ENCODE measurements around the gene COMMD7. TPM values are rescaled to one million over a fixed set of nuclear protein-coding genes. Genes with fewer than 3 reads are reported as not detected.

COMMD7 gene
- total and polyA plus RNA-seq, 2 of the 4 experiments (the other 2 are of a cell fraction), result 51.8 to 67.5 TPM

DNA sequence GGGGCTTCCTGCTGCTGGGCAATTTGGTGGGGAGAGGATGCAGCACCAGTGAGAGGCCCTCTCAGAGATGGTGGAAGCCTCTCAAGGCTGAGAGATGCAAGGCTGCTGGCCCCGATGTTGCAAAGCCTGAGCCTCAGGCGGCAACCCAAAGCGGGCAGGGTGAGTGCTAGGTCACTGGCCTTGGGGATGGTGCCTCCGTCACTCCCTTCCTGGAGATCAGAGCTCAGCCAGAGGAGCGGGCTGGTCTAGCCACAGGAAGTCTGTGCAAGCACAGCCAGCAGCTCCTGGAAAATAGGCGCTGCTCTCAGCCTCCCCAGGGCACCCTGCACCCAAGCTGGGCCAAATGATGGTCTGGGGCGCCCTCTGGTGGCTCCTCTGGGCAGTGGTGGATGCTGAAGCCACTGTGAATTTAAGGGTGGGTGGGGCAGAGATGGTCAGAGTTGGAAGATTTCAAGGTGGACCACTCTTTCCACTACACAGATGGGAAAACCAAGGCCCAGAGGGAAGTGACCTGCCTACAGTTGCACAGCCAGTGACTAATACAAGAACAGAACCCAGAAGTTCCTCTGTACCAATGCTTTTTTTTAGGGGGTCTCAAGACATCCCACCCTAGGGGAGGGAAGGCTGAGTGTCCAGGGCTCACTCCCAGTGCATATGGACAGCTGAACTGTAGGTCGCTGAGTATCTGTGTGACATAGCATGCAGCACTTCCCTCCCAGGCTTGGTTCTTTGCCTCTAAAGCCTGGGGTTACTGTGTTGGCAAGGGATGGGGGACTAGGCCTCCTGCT lies 90.3 kb downstream of the COMMD7 start:
- no peak overlapping the region for H4K91ac ChIP-seq (ENCODE audit: insufficient read depth, low read depth, low read length)
- no peak overlapping the region for H2BK120ac ChIP-seq (ENCODE audit: low read depth, low read length)
- H3K14ac ChIP-seq (replicated peaks; ENCODE audit: low read depth, low read length), result no peak overlapping the region
- no peak overlapping the region for H3K4me3 ChIP-seq (ENCODE audit: insufficient read depth, low read depth, low read length)
- no peak overlapping the region for H2BK15ac ChIP-seq (ENCODE audit: low read depth, low read length)
- H3K56ac ChIP-seq (ENCODE audit: extremely low read depth, insufficient read depth, low read length), result no peak overlapping the region
- BruUV-seq (replicated peaks), result no TSS peak
- CTCF ChIA-PET, result interaction anchor here (0.6 to 2.2 kb wide), 11 partner anchors 9 to 138 kb away, joined by 3 to 28 read pairs (median 4); no protein-coding TSS in a partner anchor
- peak overlapping the region; percentile 7 for H2AK9ac ChIP-seq (replicated peaks; ENCODE audit: low read depth, low read length, poor library complexity)
- 13% methylated on average over 3 of the region's 8 CpGs; no CpG with 5 or more reads in 1 of the 2 experiments for WGBS, 2 experiments (ENCODE audit: extremely low coverage in 2 of 2, insufficient read length in 1 of 2)
- in situ Hi-C loops (cut with MboI; ENCODE audit: low sequenced_read_pairs), result loop anchor here (5.0 to 25.0 kb wide), 2 partner anchors 136 to 816 kb away; partner anchors contain the start of gene FOXS1
- POLR2A ChIA-PET (ENCODE audit: unreplicated experiment), result no interaction called here
- H2BK20ac ChIP-seq (ENCODE audit: low read depth, low read length), result no peak overlapping the region
- no peak overlapping the region; a peak in 1 of 4 replicates for H4K8ac ChIP-seq (ENCODE audit: low read depth in 2 of 2, low read length in 2 of 2)
- H3K36me3 ChIP-seq (ENCODE audit: control insufficient read depth, insufficient read depth, low read length), result no peaks in the 10 kb centered on the region
- H3K79me1 ChIP-seq (ENCODE audit: low read depth in 1 of 2, low read length in 2 of 2), result no peaks in the 10 kb centered on the region
- no peaks in the 10 kb centered on the region for H3K9me3 ChIP-seq (ENCODE audit: control insufficient read depth, insufficient read depth, low read length)
- DNase-seq (peak; percentile 66), ATAC-seq (ENCODE audit: low read depth) (peak; percentile 99)
- H3K27ac ChIP-seq (ENCODE audit: insufficient read depth, low read length), result no peak overlapping the region
- no peak overlapping the region for H3K4ac ChIP-seq (ENCODE audit: low read depth, low read length)
- H4K20me1 ChIP-seq (ENCODE audit: insufficient read depth, low read length), result peaks cover 4% of the 10 kb centered on the region; the same call in 1 of the 2 replicates
- no peak overlapping the region for H4K5ac ChIP-seq (ENCODE audit: low read depth, low read length)
- no peak overlapping the region for H3K18ac ChIP-seq (ENCODE audit: low read depth, low read length)
- H3K4me1 ChIP-seq (ENCODE audit: control insufficient read depth, insufficient read depth, low read length), result no peaks in the 10 kb centered on the region
- peaks cover 2% of the 10 kb centered on the region; the same call in 1 of the 2 replicates for H3K9me1 ChIP-seq (ENCODE audit: insufficient read depth, low read length)
- peak overlapping the region; percentile 85 for H2AFZ ChIP-seq (replicated peaks; ENCODE audit: low read length, poor library complexity)
- H3K4me2 ChIP-seq (ENCODE audit: low read depth, low read length), result no peak overlapping the region
- H3K9ac ChIP-seq (ENCODE audit: low read depth, low read length), result no peak overlapping the region
- no peak overlapping the region for H2BK5ac ChIP-seq (ENCODE audit: low read depth, low read length, poor library complexity, severe bottlenecking)
- dilution Hi-C loops (cut with HindIII; ENCODE audit: low sequenced_read_pairs, unreplicated experiment), result no loop called here
- intact Hi-C loops (cut with micrococcal nuclease), result loop anchor here (1.0 to 5.0 kb wide), 4 partner anchors 132 to 801 kb away; no protein-coding TSS in a partner anchor
- H2AK5ac ChIP-seq (ENCODE audit: low read depth, low read length), result no peak overlapping the region
- no peak overlapping the region for H3K23ac ChIP-seq (ENCODE audit: low read depth, low read length)
- H3K27me3 ChIP-seq (ENCODE audit: control insufficient read depth, insufficient read depth, low read length), result peaks cover 5% of the 10 kb centered on the region
- TF ChIP-seq, protein P1, sequence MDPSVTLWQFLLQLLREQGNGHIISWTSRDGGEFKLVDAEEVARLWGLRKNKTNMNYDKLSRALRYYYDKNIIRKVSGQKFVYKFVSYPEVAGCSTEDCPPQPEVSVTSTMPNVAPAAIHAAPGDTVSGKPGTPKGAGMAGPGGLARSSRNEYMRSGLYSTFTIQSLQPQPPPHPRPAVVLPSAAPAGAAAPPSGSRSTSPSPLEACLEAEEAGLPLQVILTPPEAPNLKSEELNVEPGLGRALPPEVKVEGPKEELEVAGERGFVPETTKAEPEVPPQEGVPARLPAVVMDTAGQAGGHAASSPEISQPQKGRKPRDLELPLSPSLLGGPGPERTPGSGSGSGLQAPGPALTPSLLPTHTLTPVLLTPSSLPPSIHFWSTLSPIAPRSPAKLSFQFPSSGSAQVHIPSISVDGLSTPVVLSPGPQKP (IDR thresholded peaks at IDR 0.05; ENCODE audit: borderline replicate concordance, low read depth, low read length), result no peak
- TF ChIP-seq MXI1 (IDR thresholded peaks at IDR 0.05; ENCODE audit: borderline replicate concordance, low read depth, low read length) (no peak), MAZ (IDR thresholded peaks at IDR 0.05; ENCODE audit: borderline replicate concordance, low read depth, low read length) (peak; percentile 81; the same call in 1 of the 2 replicates), FOS (IDR thresholded peaks at IDR 0.05; ENCODE audit: low read depth, low read length) (no peak), POLR2A (IDR thresholded peaks at IDR 0.05; ENCODE audit: low read depth, low read length) (peak; percentile 46; the same call in 1 of the 2 replicates), MAFK (IDR thresholded peaks at IDR 0.05; ENCODE audit: low read depth, low read length) (no peak), CEBPB (IDR thresholded peaks at IDR 0.05; ENCODE audit: low read depth, low read length) (no peak), RCOR1 (IDR thresholded peaks at IDR 0.05; ENCODE audit: insufficient replicate concordance, low read length) (no peak), SMC3 (IDR thresholded peaks at IDR 0.05; ENCODE audit: low read depth, low read length) (peak; percentile 100), RAD21 (IDR thresholded peaks at IDR 0.05; ENCODE audit: low read length) (peak; percentile 99), NFE2L2 (IDR thresholded peaks at IDR 0.05; ENCODE audit: low read depth, low read length) (no peak), CHD1 (IDR thresholded peaks at IDR 0.05; ENCODE audit: low read depth, low read length) (no peak)
- TF ChIP-seq, protein P2, sequence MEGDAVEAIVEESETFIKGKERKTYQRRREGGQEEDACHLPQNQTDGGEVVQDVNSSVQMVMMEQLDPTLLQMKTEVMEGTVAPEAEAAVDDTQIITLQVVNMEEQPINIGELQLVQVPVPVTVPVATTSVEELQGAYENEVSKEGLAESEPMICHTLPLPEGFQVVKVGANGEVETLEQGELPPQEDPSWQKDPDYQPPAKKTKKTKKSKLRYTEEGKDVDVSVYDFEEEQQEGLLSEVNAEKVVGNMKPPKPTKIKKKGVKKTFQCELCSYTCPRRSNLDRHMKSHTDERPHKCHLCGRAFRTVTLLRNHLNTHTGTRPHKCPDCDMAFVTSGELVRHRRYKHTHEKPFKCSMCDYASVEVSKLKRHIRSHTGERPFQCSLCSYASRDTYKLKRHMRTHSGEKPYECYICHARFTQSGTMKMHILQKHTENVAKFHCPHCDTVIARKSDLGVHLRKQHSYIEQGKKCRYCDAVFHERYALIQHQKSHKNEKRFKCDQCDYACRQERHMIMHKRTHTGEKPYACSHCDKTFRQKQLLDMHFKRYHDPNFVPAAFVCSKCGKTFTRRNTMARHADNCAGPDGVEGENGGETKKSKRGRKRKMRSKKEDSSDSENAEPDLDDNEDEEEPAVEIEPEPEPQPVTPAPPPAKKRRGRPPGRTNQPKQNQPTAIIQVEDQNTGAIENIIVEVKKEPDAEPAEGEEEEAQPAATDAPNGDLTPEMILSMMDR (conservative IDR thresholded peaks at IDR 0.05; ENCODE audit: low read depth, low read length), result peak; percentile 98
- TF ChIP-seq, protein P3, sequence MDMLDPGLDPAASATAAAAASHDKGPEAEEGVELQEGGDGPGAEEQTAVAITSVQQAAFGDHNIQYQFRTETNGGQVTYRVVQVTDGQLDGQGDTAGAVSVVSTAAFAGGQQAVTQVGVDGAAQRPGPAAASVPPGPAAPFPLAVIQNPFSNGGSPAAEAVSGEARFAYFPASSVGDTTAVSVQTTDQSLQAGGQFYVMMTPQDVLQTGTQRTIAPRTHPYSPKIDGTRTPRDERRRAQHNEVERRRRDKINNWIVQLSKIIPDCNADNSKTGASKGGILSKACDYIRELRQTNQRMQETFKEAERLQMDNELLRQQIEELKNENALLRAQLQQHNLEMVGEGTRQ (IDR thresholded peaks at IDR 0.05; ENCODE audit: low read depth, low read length), result no peak

Data from IMR-90 (cell line).